ENCODE data around the gene GSN. TPM values are rescaled to one million over a fixed set of nuclear protein-coding genes. Genes with fewer than 3 reads are reported as not detected.

Gene GSN
- total and polyA plus RNA-seq, 9 of the 15 experiments (the other 6 are each of a cell fraction or from before 2014, with no cell fraction given): 0.39 to 16.6 (median 8.2) TPM

GRCh38 chr9:121261107-121261460, 6.9 kb upstream of the GSN start:
- no peak overlapping the region for H2AFZ ChIP-seq (ENCODE audit: low read depth, low read length)
- CTCF ChIA-PET (ENCODE audit: low intra/inter-chr PET ratio): no interaction called here

GRCh38 chr9:121261755-121262154, 6.2 kb upstream of the GSN start:
- POLR2A ChIA-PET: interaction anchor here (0.6 to 2.1 kb wide), 3 partner anchors 10 to 471 kb away, joined by 3 to 8 read pairs (median 3); no protein-coding TSS in a partner anchor
- FAIRE-seq: no peak
- Histone ChIP-seq H3K36me3 (ENCODE audit: control insufficient read depth, insufficient read depth, low read length) (no peaks in the 10 kb centered on the region), H2AFZ (ENCODE audit: low read depth, low read length) (no peak overlapping the region), H3K79me2 (ENCODE audit: control insufficient read depth, insufficient read depth, low read length) (no peaks in the 10 kb centered on the region), H3K9me1 (ENCODE audit: control insufficient read depth, insufficient read depth, low read length) (no peaks in the 10 kb centered on the region), H3K9me3 (replicated peaks; ENCODE audit: control insufficient read depth, insufficient read depth, low read depth, low read length) (no peaks in the 10 kb centered on the region), H3K9ac (ENCODE audit: insufficient read depth in 1 of 2, low read depth in 2 of 2, low read length in 2 of 2) (no peak overlapping the region), H4K20me1 (replicated peaks; ENCODE audit: control insufficient read depth, insufficient read depth, low read length) (no peaks in the 10 kb centered on the region), H3K4me3 (no peak overlapping the region), H3K27ac (ENCODE audit: extremely low read depth, low read depth, low read length) (no peak overlapping the region), H3K4me2 (ENCODE audit: insufficient read depth, low read length) (no peak overlapping the region), H3K4me1 (replicated peaks in 1 of 2; ENCODE audit: control insufficient read depth in 2 of 2, insufficient read depth in 2 of 2, low read length in 2 of 2) (no peaks in the 10 kb centered on the region; a peak in 1 of 5 replicates), H3K27me3 (ENCODE audit: control insufficient read depth in 2 of 2, insufficient read depth in 2 of 2, low read length in 2 of 2) (peaks cover 0 to 7% of the 10 kb centered on the region in 2 experiments; a peak in 1 of 5 replicates)
- 31% methylated on average over 1 of the region's 1 CpG for WGBS (ENCODE audit: insufficient coverage, low coverage, missing lambda C conversion rate)
- CTCF ChIA-PET (ENCODE audit: low intra/inter-chr PET ratio): no interaction called here
- BruUV-seq (replicated peaks): no TSS peak
- intact Hi-C loops (cut with micrococcal nuclease) (no loop called here), in situ Hi-C loops (cut with MboI) (no loop called here)
- no peak for ATAC-seq
- DNase-seq (ENCODE audit: extremely low read depth in 1 of 4, low spot score in 3 of 4): no peak
- TF ChIP-seq ZKSCAN8 (CRISPR knock-in tag; IDR thresholded peaks at IDR 0.05) (no peak), HLTF (IDR thresholded peaks at IDR 0.05) (no peak), GABPB2 (CRISPR knock-in tag; conservative IDR thresholded peaks at IDR 0.05) (no peak), MBD2 (IDR thresholded peaks at IDR 0.05; ENCODE audit: borderline replicate concordance, low read depth) (no peak), ZNF354B (CRISPR knock-in tag; IDR thresholded peaks at IDR 0.05) (no peak), CGGBP1 (CRISPR knock-in tag; IDR thresholded peaks at IDR 0.05) (no peak), ZNF232 (CRISPR knock-in tag; IDR thresholded peaks at IDR 0.05) (no peak), KLF13 (tag; IDR thresholded peaks at IDR 0.05; ENCODE audit: borderline replicate concordance, low read depth) (no peak), ZSCAN32 (CRISPR knock-in tag; IDR thresholded peaks at IDR 0.05) (no peak)

More at GRCh38 chr9:121261107-121261460, 6.9 kb upstream of the GSN start:
- FAIRE-seq: no peak
- in situ Hi-C loops (cut with MboI): no loop called here
- Histone ChIP-seq H4K20me1 (replicated peaks; ENCODE audit: control insufficient read depth, insufficient read depth, low read length) (no peaks in the 10 kb centered on the region), H3K79me2 (ENCODE audit: control insufficient read depth, insufficient read depth, low read length) (no peaks in the 10 kb centered on the region), H3K9me3 (replicated peaks; ENCODE audit: control insufficient read depth, insufficient read depth, low read depth, low read length) (no peaks in the 10 kb centered on the region), H3K4me2 (ENCODE audit: insufficient read depth, low read length) (no peak overlapping the region), H3K9me1 (ENCODE audit: control insufficient read depth, insufficient read depth, low read length) (no peaks in the 10 kb centered on the region), H3K4me1 (replicated peaks in 1 of 2; ENCODE audit: control insufficient read depth in 2 of 2, insufficient read depth in 2 of 2, low read length in 2 of 2) (no peaks in the 10 kb centered on the region), H3K27ac (ENCODE audit: extremely low read depth, low read depth, low read length) (no peak overlapping the region), H3K36me3 (ENCODE audit: control insufficient read depth, insufficient read depth, low read length) (no peaks in the 10 kb centered on the region), H3K9ac (ENCODE audit: insufficient read depth in 1 of 2, low read depth in 2 of 2, low read length in 2 of 2) (no peak overlapping the region), H3K27me3 (ENCODE audit: control insufficient read depth in 2 of 2, insufficient read depth in 2 of 2, low read length in 2 of 2) (peaks cover 0 to 7% of the 10 kb centered on the region in 2 experiments; a peak in 1 of 5 replicates), H3K4me3 (no peak overlapping the region)
- TF ChIP-seq MAFG (tag; conservative IDR thresholded peaks at IDR 0.05) (no peak), TFAP4 (CRISPR knock-in tag; IDR thresholded peaks at IDR 0.05; ENCODE audit: borderline replicate concordance) (peak; percentile 25; the same call in 1 of the 2 replicates)
- WGBS (ENCODE audit: insufficient coverage, low coverage, missing lambda C conversion rate): 7% methylated on average over 4 of the region's 4 CpGs
- intact Hi-C loops (cut with micrococcal nuclease): no loop called here
- POLR2A ChIA-PET: interaction anchor here (0.5 to 2.1 kb wide), 2 partner anchors 9 to 26 kb away, joined by 4 to 8 read pairs; no protein-coding TSS in a partner anchor
- DNase-seq (ENCODE audit: extremely low read depth in 1 of 4, low spot score in 3 of 4): no peak
- no TSS peak for BruUV-seq (replicated peaks)
- peak; percentile 60; the same call in 2 of the 3 replicates for ATAC-seq

Measured in K562 (cell line).